Stimulated activated CD8-positive, alpha-beta memory T cell treated with anti-CD3 and anti-CD28 coated beads, Interleukin-2, amount 100 ng/mL, for 1 hour (primary cell): ENCODE results near the gene C1QTNF3.
"Not testable (repeated sequence)": the region's sequence is repeated elsewhere in the genome, so short reads cannot be mapped to it uniquely, and the experiment has no call there.

ENCODE experiments used
- DNase-seq, 2 donors: peaks; one replicate each; pipeline ENCODE4 v3.0.0-alpha.2; 2020; ENCODE audit warnings: low read depth in 2 of 2

C1QTNF3 gene

GRCh38 chr5:34051374-34051980, 8.5 kb upstream of the C1QTNF3 start:
- no peak for DNase-seq

- DNase-seq = no peak
Observed at GRCh38 chr5:34047774-34048572, 5.0 kb upstream of the C1QTNF3 start.

- no peak for DNase-seq
Observed at GRCh38 chr5:34047143-34047542, 4.1 kb upstream of the C1QTNF3 start.

- no peak for DNase-seq
Observed at GRCh38 chr5:34045996-34046395, 3.0 kb upstream of the C1QTNF3 start.

GRCh38 chr5:34045023-34045422, 2.0 kb upstream of the C1QTNF3 start:
- no peak for DNase-seq

- DNase-seq = no peak
Observed at GRCh38 chr5:34042321-34042720, 692 bp downstream of the C1QTNF3 start.

GRCh38 chr5:34041247-34041972, 1.6 kb downstream of the C1QTNF3 start:
- no peak for DNase-seq

- DNase-seq = no peak
Observed at GRCh38 chr5:34040472-34040871, 2.5 kb downstream of the C1QTNF3 start.

- DNase-seq = no peak
Observed at GRCh38 chr5:34039398-34040157, 3.4 kb downstream of the C1QTNF3 start.

- DNase-seq = no peak
Observed at GRCh38 chr5:34038838-34039237, 4.2 kb downstream of the C1QTNF3 start.

- no peak for DNase-seq
Observed at GRCh38 chr5:34038390-34038789, 4.6 kb downstream of the C1QTNF3 start.

GRCh38 chr5:34037726-34038125, 5.3 kb downstream of the C1QTNF3 start:
- no peak for DNase-seq

- no peak for DNase-seq
Observed at GRCh38 chr5:34035756-34036155, 7.3 kb downstream of the C1QTNF3 start.

- no peak for DNase-seq
Observed at GRCh38 chr5:34034534-34035327, 8.3 kb downstream of the C1QTNF3 start.

- no peak for DNase-seq
Observed at GRCh38 chr5:34031966-34032365, 11.0 kb downstream of the C1QTNF3 start.

- DNase-seq = no peak
Observed at GRCh38 chr5:34031117-34031516, 11.9 kb downstream of the C1QTNF3 start.

- DNase-seq = not testable (repeated sequence)
Observed at GRCh38 chr5:34030585-34030984, 12.4 kb downstream of the C1QTNF3 start.

GRCh38 chr5:34030048-34030447, 13.0 kb downstream of the C1QTNF3 start:
- no peak for DNase-seq

- no peak for DNase-seq
Observed at GRCh38 chr5:34028349-34028748, 14.7 kb downstream of the C1QTNF3 start.

GRCh38 chr5:34026089-34026761, 16.8 kb downstream of the C1QTNF3 start:
- DNase-seq = no peak
